Subcutaneous adipose tissue (tissue), 4 donors: Measurements from ENCODE around the gene ATP2A3. TPM values are rescaled to one million over a fixed set of nuclear protein-coding genes. Genes with fewer than 3 reads are reported as not detected.

Source experiments
- CTCF ChIP-seq: fragments of 450-650 bp; IDR thresholded peaks from one replicate; pipeline ENCODE4 v1.5.1; 2016; ENCODE audit warnings: low read depth, mild to moderate bottlenecking, control low read depth, antibody characterized with exemption, moderate library complexity
- total RNA-seq, 4 donors: library from RNA; depleted of rRNA; stranded (reverse); fragments of >200 nt; gene quantifications; one replicate each; pipeline ENCODE4 v1.1.0, GENCODE V29; 2016

The ATP2A3 gene
- total RNA-seq, 4 donors from 2014 or later: 2.3 to 7.5 (median 3.3) TPM

DNA sequence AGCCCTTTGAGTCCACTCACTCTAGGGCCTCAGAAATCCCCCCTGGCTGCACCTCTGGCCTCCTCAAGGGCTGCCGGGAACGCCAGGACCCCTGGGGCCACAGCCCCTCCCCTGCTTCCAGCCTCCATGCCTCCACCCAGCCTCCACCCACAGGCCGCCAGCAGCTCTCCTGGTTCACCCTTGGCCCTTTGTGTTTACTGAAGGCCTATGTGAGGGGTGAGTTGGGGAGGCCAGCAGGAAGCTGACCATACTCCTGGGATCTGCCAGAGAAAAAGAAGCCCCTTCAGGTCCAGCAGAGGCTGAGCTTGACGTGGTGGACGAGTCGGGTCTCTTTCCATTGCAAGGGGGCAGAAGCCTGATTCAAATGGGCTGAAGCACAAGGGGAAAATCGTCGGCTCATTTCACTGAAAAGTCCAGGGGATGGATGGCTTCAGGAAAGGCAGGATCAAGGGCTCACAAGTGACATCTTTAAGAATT, 18.3 kb upstream of the ATP2A3 start:
- TF ChIP-seq CTCF: no peak

GRCh38 chr17:3982113-3982512, 17.9 kb upstream of the ATP2A3 start:
- no peak for TF ChIP-seq CTCF

- TF ChIP-seq CTCF: no peak
Measured at GRCh38 chr17:3981455-3981854, 17.2 kb upstream of the ATP2A3 start.

GRCh38 chr17:3980381-3981014, 16.3 kb upstream of the ATP2A3 start:
- no peak for TF ChIP-seq CTCF

DNA sequence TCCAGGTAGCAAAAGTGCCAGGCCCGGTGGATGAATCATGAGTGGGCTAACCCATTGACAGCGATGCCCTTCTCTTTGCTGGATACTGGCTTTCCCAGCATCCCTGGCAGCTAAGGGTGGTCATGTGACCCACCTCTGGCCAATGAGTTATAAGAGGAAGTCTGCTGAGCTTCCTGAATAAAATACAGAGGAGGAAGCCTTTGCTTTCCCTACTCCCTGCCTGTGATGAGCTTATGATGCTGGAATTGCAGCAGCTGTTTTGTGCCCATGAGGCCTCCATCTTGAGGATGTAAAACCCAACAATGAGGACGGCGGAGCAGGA, 15.0 kb upstream of the ATP2A3 start:
- no peak for TF ChIP-seq CTCF

DNA sequence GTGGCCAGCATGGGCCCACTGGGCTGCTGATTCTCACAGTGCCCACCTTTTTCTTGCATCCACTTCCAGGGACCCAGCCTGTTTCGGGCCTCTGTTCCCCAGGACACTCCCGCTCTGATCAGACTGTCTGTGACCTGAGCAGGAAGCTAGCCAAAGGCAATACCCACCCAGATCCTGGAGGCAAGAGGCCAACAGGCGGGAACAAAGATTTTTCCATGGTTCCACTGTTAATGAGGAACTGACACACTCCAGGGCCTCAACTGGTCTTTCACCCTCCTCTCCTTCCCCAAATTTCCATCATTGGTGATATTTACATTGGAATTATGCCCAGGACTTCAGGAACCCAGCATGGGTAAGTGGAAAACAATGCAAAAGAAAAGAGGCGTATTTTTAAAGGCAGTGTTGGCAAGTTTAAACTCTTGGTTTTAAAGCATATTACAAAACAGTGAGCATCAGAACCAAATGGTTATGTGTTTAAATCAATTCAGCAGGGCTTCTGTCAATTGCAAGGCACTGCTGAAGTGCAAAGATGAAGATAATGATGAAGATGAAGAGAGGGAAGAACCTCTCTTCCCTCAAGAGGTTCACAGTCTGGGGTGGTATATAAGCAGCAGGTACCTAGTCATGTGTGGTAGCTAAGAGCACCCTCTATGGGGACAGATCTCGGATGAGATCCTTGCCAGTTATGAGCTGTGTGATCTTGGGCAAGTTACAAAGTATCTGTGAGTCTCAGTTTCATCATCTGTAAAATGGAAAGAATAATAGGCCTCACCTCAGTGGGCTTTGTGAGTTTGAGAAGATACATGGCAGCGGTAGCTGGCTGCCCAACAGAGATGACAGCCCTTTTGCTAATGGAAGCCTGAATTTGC, 14.4 kb upstream of the ATP2A3 start:
- TF ChIP-seq CTCF: no peak

GRCh38 chr17:3977387-3977786, 13.2 kb upstream of the ATP2A3 start:
- no peak for TF ChIP-seq CTCF
